Gastrocnemius medialis (tissue), 4 donors: ENCODE measurements around the gene PAPPA.

Source experiments
- CTCF ChIP-seq, 5 experiments: fragments of 450-650 bp in 3 of 5; fragments of 200-600 bp in 2 of 5; sonication (generic) in 2 of 5; IDR thresholded peaks in 4 of 5; conservative IDR thresholded peaks in 1 of 5; 1 replicate in 4 of 5; 2 replicates in 1 of 5; pipeline ENCODE4 v1.5.1; 2016 to 2019; ENCODE audit warnings: antibody characterized with exemption in 5 of 5, mild to moderate bottlenecking in 3 of 5, moderate library complexity in 3 of 5
- POLR2A ChIP-seq, 2 donors: fragments of 450-650 bp; IDR thresholded peaks; one replicate each; pipeline ENCODE4 v1.6.1; 2017; ENCODE audit warnings: antibody characterized with exemption in 2 of 2, mild to moderate bottlenecking in 2 of 2, moderate library complexity in 2 of 2

- no peak for TF ChIP-seq CTCF (IDR thresholded peaks at IDR 0.05 in 4 of 5, conservative IDR thresholded peaks at IDR 0.05 in 1 of 5)
- TF ChIP-seq POLR2A (IDR thresholded peaks at IDR 0.05) = no peak
Measured at GRCh38 chr9:116204252-116204882, 50.8 kb downstream of the PAPPA start.
